Measurements from ENCODE around the gene FAM124A.
"Not testable (repeated sequence)": the region's sequence is repeated elsewhere in the genome, so short reads cannot be mapped to it uniquely, and the experiment has no call there.

Gene FAM124A

DNA sequence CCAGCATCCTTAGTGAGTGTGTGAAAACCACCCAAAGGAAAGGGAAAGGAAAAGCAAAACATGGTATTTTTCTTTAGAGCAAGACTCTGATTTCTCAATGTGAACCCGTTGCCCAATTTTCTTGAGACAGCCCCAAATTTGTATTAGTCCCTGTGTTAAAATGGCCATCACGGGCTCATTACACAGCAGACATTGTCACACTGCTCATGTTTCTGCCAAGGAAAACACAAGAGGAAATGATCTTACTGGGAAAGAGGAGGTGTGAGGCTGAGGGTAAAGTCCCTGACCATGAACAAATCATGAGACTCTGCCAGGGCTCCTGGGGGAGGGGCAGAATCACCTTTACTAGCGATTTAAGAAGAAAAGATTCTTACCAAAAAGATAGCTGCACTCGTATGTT, 54.4 kb downstream of the FAM124A start:
- Mint-ChIP-seq H3K36me3 (ENCODE audit: low read depth) (no peaks in the 10 kb centered on the region), H3K9me3 (no peaks in the 10 kb centered on the region), H3K4me3 (no peak overlapping the region), H3K27me3 (ENCODE audit: low read depth) (peaks cover 3% of the 10 kb centered on the region), H3K4me1 (no peaks in the 10 kb centered on the region), H3K27ac (no peak overlapping the region)
- TF ChIP-seq, protein P1, sequence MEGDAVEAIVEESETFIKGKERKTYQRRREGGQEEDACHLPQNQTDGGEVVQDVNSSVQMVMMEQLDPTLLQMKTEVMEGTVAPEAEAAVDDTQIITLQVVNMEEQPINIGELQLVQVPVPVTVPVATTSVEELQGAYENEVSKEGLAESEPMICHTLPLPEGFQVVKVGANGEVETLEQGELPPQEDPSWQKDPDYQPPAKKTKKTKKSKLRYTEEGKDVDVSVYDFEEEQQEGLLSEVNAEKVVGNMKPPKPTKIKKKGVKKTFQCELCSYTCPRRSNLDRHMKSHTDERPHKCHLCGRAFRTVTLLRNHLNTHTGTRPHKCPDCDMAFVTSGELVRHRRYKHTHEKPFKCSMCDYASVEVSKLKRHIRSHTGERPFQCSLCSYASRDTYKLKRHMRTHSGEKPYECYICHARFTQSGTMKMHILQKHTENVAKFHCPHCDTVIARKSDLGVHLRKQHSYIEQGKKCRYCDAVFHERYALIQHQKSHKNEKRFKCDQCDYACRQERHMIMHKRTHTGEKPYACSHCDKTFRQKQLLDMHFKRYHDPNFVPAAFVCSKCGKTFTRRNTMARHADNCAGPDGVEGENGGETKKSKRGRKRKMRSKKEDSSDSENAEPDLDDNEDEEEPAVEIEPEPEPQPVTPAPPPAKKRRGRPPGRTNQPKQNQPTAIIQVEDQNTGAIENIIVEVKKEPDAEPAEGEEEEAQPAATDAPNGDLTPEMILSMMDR (IDR thresholded peaks at IDR 0.05; ENCODE audit: unreplicated experiment in 3 of 3) = no peak

DNA sequence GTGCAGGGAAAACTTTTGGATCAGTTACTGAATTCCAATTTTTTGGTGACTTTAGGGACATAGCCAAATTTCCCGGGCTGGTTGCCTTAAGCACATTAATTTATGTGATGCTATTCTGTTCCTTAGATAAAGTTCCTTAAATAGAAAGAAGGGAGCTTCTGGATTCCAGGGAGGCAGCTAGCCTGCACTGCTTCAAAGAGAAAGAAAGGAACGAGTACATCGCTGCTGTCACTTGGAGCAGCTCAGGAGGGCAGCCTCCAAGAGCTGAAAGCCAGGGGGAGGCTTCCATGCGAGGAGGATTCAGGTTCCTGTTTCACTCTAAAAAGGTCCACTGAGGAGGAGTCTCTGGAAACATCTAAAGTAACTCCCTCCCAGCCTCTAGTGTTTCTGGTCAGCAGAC, 55.7 kb downstream of the FAM124A start:
- TF ChIP-seq, protein P1 (IDR thresholded peaks at IDR 0.05; ENCODE audit: unreplicated experiment in 3 of 3) = no peak
- no peaks in the 10 kb centered on the region for H3K9me3 Mint-ChIP-seq
- H3K4me1 Mint-ChIP-seq = no peaks in the 10 kb centered on the region
- peaks cover 8% of the 10 kb centered on the region for H3K27me3 Mint-ChIP-seq (ENCODE audit: low read depth)
- H3K36me3 Mint-ChIP-seq (ENCODE audit: low read depth) = no peaks in the 10 kb centered on the region
- H3K4me3 Mint-ChIP-seq = no peak overlapping the region
- H3K27ac Mint-ChIP-seq = no peak overlapping the region

DNA sequence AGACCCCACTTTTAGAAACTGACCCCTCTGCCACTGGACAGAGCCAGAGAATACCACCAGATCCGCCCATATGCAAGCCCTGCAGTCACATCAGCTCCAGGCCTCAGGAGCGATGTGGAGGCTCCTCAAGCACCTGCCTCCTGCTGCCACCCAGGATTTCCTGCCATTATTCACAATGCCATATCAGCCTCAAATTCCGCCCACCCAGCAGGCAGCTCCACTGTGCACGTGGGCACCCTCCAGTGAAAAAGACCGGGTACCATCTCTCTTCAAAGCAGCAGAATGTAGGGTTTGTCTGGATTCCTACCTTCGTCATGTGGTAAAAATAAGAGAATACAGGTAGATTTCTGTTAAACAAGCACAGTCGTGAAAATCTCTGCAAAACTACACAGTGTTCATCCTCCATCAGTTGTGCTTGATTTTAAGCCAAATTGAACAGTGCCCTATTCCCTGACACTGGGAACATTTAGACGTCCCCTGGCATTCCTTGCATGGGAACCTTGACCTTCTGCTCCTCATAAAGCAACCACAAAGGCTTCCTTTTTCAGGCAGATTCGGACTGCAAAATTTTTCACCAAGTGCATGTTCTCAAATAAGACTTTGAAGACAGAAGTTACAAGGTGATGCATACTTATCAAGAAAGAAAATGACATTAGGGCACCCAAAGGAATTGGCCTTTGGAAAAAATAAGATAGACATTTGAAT, 56.4 kb downstream of the FAM124A start:
- H3K27ac Mint-ChIP-seq = no peak overlapping the region
- peaks cover 8% of the 10 kb centered on the region for H3K27me3 Mint-ChIP-seq (ENCODE audit: low read depth)
- TF ChIP-seq, protein P1 (IDR thresholded peaks at IDR 0.05; ENCODE audit: unreplicated experiment in 3 of 3) = no peak
- H3K4me1 Mint-ChIP-seq = no peaks in the 10 kb centered on the region
- no peak overlapping the region for H3K4me3 Mint-ChIP-seq
- no peaks in the 10 kb centered on the region for H3K36me3 Mint-ChIP-seq (ENCODE audit: low read depth)
- H3K9me3 Mint-ChIP-seq = no peaks in the 10 kb centered on the region

DNA sequence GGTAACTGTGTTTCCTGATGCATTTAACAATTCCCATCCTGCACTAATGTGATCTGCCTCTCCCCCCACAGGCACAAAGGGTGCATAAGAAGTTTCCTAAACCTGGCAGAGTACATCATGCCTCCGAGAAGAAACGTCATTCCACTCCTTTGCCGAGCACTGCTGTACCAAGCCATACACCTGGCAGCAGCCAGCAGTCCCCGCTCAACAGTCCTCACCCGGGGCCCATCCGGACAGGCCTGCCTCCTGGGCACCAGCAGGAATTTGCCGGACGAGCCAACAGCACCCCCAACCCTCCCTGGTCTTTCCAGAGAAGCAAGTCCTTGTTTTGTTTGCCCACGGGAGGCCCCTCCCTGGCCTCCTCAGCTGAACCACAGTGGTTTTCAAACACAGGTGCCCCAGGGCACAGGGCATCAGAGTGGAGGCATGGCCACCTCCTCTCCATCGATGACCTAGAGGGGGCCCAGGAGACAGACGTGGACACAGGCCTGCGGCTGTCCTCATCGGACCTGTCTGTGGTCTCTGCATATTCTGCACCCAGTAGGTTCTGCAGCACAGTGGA, 58.3 kb downstream of the FAM124A start:
- TF ChIP-seq, protein P1 (IDR thresholded peaks at IDR 0.05; ENCODE audit: unreplicated experiment in 3 of 3) = no peak
- no peaks in the 10 kb centered on the region for H3K4me1 Mint-ChIP-seq
- no peaks in the 10 kb centered on the region for H3K36me3 Mint-ChIP-seq (ENCODE audit: low read depth)
- no peak overlapping the region for H3K27ac Mint-ChIP-seq
- H3K9me3 Mint-ChIP-seq = no peaks in the 10 kb centered on the region
- H3K4me3 Mint-ChIP-seq = no peak overlapping the region
- H3K27me3 Mint-ChIP-seq (ENCODE audit: low read depth) = peaks cover 13% of the 10 kb centered on the region

DNA sequence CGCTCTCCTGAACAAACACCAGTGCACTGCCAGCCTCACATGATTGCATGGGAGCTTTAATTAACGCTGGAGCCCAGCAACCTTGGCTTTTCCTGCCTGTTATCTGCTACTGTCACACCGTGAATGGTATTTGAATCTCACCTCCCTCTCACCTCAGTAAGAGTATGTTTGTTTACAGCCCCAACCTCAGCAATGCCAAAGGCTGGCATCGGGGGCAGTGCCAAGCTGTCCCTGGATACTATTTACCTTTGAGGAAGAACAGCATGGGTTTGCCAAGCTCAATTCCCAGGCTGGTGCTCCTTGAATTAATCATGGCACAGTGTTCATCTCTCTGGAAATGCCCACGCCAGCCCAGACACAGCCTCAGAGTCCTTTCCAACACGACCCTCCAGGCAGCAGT, 60.1 kb downstream of the FAM124A start:
- Mint-ChIP-seq H3K36me3 (ENCODE audit: low read depth) (no peaks in the 10 kb centered on the region), H3K9me3 (no peaks in the 10 kb centered on the region), H3K27me3 (ENCODE audit: low read depth) (peaks cover 18% of the 10 kb centered on the region), H3K4me3 (no peak overlapping the region), H3K27ac (no peak overlapping the region), H3K4me1 (no peaks in the 10 kb centered on the region)
- TF ChIP-seq, protein P1 (IDR thresholded peaks at IDR 0.05; ENCODE audit: unreplicated experiment in 3 of 3) = no peak

DNA sequence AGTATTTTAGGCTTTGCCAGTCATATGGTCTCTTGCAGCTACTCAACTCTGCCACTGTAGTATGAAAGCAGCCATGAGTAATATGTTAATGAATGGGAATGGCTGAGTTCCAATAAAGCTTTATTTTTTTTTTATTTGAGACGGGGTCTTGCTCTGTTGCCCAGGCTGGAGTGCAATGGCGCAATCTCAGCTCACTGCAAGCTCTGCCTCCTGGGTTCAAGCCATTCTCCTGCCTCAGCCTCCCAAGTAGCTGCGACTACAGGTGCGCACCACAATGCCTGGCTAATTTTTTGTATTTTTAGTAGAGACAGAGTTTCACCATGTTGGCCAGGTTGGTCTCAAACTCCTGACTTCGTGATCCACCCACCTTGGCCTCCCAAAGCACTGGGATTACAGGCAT, 60.7 kb downstream of the FAM124A start:
- not testable (repeated sequence) for H3K4me3 Mint-ChIP-seq; H3K27ac Mint-ChIP-seq; H3K36me3 Mint-ChIP-seq (ENCODE audit: low read depth); H3K9me3 Mint-ChIP-seq; H3K4me1 Mint-ChIP-seq
- peaks cover 18% of the 10 kb centered on the region for H3K27me3 Mint-ChIP-seq (ENCODE audit: low read depth)

All from nephron (organoid).